ENCODE data around the gene SNX8. TPM values are rescaled to one million over a fixed set of nuclear protein-coding genes. Genes with fewer than 3 reads are reported as not detected.
"Not testable (repeated sequence)": the region's sequence is repeated elsewhere in the genome, so short reads cannot be mapped to it uniquely, and the experiment has no call there.

Gene SNX8
- total RNA-seq, 2 donors from 2014 or later = 23.7 to 31.8 TPM

DNA sequence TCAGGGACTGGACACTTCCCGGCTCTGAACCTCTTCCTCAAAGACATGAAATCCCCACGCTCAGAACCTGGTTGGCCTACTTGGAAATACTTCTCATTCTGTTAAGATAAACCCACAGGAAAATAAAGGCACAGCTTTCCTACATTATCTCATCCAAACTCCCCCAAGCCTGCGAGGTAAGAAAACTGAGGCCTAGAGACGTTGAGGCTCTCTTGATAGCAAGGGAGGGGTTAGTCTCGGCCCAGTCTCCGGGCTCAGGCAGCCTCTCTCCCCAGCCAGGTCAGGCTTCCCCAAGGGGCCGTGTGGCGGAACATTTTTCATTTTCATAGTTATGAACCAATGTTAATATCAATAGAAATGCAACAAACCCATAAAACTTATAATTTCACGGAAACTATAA is 35.8 kb upstream of the SNX8 start:
- no peaks in the 10 kb centered on the region for H3K9me3 Mint-ChIP-seq
- no peak overlapping the region for H3K4me3 Mint-ChIP-seq
- no peak overlapping the region for H3K27ac Mint-ChIP-seq
- peaks cover 7% of the 10 kb centered on the region for H3K36me3 Mint-ChIP-seq (ENCODE audit: low read depth)
- H3K4me1 Mint-ChIP-seq = no peaks in the 10 kb centered on the region
- no peaks in the 10 kb centered on the region for H3K27me3 Mint-ChIP-seq
- no peak for ATAC-seq (replicated peaks)

DNA sequence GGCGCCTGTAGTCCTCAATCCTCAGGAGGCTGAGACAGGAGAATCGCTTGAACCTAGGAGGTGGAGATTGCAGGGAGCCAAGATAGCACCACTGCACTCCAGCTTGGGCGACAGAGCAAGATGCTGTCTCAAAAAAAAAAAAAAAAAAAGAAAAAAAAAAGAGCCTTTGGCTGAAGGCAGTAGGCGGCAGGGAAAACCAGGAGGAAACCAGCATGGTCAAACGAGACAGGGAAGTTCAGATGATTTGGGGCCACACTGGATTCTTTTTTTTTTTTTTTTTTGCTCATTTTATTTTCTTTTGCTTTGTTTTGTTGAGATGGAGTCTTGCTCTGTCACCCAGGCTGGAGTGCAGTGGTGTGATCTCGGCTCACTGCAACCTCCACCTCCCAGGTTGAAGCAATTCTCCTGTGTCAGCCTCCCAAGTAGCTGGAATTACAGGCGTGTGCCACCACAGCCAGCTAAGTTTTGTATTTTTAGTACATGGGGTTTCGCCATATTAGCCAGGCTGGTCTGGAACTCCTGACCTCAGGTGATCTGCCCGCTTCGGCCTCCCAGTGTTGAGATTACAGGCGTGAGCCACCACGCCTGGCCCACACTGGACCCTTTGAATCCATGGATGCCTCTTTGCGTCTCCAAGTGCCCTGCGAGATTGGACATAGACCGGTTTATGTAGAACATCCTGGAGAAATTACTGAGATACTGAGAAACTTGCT is 33.3 kb upstream of the SNX8 start:
- ATAC-seq (replicated peaks) = peak; percentile 12
- not testable (repeated sequence) for H3K4me1 Mint-ChIP-seq; H3K9me3 Mint-ChIP-seq; H3K4me3 Mint-ChIP-seq; H3K36me3 Mint-ChIP-seq (ENCODE audit: low read depth); H3K27me3 Mint-ChIP-seq; H3K27ac Mint-ChIP-seq

DNA sequence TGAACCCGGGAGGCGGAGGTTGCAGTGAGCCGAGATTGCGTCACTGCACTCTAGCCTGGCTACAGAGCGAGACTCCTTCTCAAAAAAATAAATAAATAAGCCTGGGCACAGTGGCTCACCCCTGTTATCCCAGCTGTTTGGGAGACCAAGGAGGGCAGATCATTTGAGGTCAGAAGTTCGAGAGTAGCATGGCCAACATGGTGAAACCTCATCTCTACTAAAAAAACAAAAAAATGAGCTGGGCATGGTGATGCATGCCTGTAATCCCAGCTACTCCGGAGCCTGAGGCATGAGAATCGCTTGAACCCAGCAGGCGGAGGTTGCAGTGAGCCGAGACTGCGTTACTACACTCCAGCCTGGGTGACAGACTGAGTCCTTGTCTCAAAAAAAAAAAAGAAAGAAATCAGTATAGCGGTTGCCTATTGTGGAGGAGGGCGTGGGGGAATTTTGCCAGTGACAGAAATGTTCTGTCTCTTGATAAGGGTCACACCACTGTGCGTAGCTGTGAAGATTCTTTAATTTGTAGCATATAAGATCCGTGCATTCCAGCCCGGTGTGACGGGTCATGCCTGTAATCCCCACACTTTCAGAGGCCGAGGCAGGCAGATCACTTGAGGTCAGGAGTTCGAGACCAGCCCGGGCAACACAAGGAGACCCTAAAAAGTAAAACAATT is 22.5 kb upstream of the SNX8 start:
- no peak overlapping the region for H3K27ac Mint-ChIP-seq
- ATAC-seq (replicated peaks) = no peak
- no peak overlapping the region for H3K4me3 Mint-ChIP-seq
- no peaks in the 10 kb centered on the region for H3K9me3 Mint-ChIP-seq
- no peaks in the 10 kb centered on the region for H3K27me3 Mint-ChIP-seq
- H3K36me3 Mint-ChIP-seq (ENCODE audit: low read depth) = no peaks in the 10 kb centered on the region
- no peaks in the 10 kb centered on the region for H3K4me1 Mint-ChIP-seq

DNA sequence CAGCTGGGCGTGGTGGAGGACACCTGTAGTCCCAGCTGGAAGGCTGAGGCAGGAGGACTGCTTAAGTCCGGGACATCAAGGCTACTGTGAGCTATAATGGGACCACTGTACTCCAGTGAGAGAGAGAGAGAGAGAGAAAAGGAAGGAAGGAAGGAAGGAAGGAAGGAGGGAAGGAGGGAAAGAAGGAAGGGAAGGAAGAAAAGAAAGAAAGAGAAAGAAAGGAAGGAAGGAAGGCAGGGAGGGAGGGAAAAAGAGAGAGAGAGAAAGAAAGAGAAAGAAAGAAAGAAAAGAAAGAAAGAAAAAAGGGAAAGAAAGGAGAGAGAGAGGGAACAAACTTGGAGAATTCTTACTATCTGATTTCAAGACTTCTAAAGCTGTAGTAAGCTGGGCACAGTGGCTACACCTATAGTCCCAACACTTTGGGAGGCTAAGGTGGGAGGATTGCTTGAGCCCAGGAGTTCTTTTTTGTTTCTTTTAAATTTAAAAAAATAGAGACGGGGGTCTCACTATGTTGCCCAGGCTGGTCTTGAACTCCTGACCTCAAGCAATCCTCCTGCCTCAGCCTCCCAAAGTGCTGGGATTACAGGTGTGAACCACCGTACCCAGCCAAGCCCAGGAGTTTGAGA is 18.5 kb upstream of the SNX8 start:
- not testable (repeated sequence) for H3K4me1 Mint-ChIP-seq; H3K27me3 Mint-ChIP-seq; H3K9me3 Mint-ChIP-seq; H3K36me3 Mint-ChIP-seq (ENCODE audit: low read depth); ATAC-seq (replicated peaks); H3K4me3 Mint-ChIP-seq
- peak overlapping the region; percentile 14 for H3K27ac Mint-ChIP-seq

DNA sequence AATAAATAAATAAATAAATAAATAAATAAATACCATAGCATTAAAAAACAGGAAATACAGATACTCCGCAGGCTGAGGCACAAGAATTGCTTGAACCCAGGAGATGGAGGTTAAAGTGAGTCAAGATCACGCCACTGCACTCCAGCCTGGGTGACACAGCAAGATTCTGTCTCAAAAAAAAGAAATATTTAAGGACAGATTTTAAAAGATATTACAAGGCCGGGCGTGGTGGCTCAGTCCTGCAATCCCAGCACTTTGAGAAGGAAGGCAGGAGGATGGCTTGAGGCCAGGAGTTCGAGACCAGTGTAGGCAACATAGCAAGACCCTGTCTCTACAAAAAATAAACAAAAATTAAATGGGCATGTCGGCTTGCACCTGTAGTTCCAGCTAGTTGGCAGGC is 17.5 kb upstream of the SNX8 start:
- no peaks in the 10 kb centered on the region for H3K36me3 Mint-ChIP-seq (ENCODE audit: low read depth)
- ATAC-seq (replicated peaks) = no peak
- H3K27me3 Mint-ChIP-seq = no peaks in the 10 kb centered on the region
- H3K9me3 Mint-ChIP-seq = no peaks in the 10 kb centered on the region
- H3K4me3 Mint-ChIP-seq = no peak overlapping the region
- H3K27ac Mint-ChIP-seq = no peak overlapping the region
- H3K4me1 Mint-ChIP-seq = no peaks in the 10 kb centered on the region

DNA sequence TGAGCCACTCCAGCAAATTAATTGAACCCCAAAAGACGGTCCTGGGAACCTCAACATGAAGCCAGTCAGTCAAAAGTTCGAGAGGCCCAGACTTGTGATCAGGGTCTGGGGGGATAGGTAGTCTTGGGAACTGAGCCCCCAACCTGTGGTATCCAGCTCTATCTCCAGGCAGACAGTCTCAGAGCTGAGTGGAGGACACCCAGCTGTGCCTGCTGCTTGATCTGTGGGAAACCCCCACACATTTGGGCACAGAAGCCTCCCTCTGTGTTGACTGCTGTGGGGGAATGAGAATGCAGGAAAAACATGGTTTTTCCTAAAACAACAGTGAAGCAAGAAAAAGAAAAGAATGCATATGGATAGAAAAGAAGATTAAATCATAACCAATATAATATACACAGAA is 16.3 kb upstream of the SNX8 start:
- no peaks in the 10 kb centered on the region for H3K36me3 Mint-ChIP-seq (ENCODE audit: low read depth)
- no peaks in the 10 kb centered on the region for H3K4me1 Mint-ChIP-seq
- ATAC-seq (replicated peaks) = no peak
- no peaks in the 10 kb centered on the region for H3K27me3 Mint-ChIP-seq
- H3K9me3 Mint-ChIP-seq = no peaks in the 10 kb centered on the region
- H3K4me3 Mint-ChIP-seq = no peak overlapping the region
- H3K27ac Mint-ChIP-seq = no peak overlapping the region

DNA sequence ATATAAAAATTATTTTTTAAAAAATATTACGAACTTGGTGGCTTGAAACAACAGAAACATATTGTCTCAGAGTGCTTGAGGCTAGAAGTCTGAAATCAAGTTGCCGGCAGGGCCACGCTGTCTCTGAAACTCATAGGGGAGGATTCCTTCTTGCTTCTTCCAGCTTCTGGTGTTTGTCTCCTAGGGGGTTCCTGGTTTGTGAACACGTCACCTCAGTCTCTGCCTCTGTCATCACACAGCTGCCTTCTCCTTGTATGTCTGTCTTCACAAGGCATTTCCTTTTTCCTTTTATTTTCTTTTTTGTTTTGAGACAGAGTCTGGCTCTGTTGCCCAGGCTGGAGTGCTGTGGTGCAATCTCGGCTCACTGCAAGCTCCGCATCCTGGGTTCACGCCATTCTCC is 12.7 kb upstream of the SNX8 start:
- Mint-ChIP-seq H3K36me3 (ENCODE audit: low read depth) (no peaks in the 10 kb centered on the region), H3K4me1 (no peaks in the 10 kb centered on the region), H3K9me3 (no peaks in the 10 kb centered on the region), H3K27me3 (no peaks in the 10 kb centered on the region), H3K27ac (no peak overlapping the region), H3K4me3 (no peak overlapping the region)
- ATAC-seq (replicated peaks) = no peak

DNA sequence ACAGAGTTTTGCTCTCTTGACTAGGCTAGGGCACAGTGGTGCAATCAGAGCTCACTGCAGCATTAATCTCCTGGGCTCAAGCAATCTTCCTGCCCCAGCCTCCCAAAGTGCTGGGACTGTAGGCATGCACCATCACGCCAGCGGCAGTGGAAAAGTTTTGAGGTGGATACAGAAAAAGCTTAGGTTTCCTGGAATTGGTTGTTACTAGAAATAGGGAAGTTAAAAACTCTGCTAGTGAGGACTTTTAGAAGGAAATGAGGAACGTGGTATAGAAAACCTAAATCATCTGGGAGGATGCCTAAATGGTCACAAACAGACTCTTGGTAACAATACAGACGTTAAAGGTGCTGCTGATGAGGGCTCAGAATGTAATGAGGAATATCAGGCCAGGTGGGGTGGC is 10.9 kb upstream of the SNX8 start:
- H3K27me3 Mint-ChIP-seq = no peaks in the 10 kb centered on the region
- no peak overlapping the region for H3K4me3 Mint-ChIP-seq
- no peaks in the 10 kb centered on the region for H3K9me3 Mint-ChIP-seq
- H3K36me3 Mint-ChIP-seq (ENCODE audit: low read depth) = no peaks in the 10 kb centered on the region
- ATAC-seq (replicated peaks) = no peak
- no peaks in the 10 kb centered on the region for H3K4me1 Mint-ChIP-seq
- H3K27ac Mint-ChIP-seq = no peak overlapping the region

DNA sequence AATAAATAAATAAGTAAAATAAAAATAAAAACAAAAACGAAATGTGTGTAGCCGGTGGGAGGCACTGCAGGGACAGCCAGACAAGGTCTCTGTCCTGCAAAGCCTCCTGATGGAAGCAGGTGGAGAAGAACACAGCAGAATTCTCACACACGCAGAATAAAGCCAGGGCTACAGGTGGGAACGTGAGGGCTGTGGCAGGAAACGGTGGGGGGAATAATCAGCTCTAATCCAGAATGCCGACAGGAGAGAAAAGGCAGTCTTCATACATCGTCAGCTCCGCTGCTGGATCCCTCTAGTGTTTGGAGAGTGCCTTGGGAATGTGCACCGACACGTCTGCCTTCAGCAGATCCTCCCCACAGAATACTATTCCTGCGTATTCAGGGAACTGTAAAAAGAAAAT is 6.8 kb upstream of the SNX8 start:
- Mint-ChIP-seq H3K36me3 (ENCODE audit: low read depth) (no peaks in the 10 kb centered on the region), H3K4me3 (no peak overlapping the region), H3K27ac (no peak overlapping the region), H3K4me1 (no peaks in the 10 kb centered on the region), H3K9me3 (no peaks in the 10 kb centered on the region), H3K27me3 (no peaks in the 10 kb centered on the region)
- no peak for ATAC-seq (replicated peaks)

DNA sequence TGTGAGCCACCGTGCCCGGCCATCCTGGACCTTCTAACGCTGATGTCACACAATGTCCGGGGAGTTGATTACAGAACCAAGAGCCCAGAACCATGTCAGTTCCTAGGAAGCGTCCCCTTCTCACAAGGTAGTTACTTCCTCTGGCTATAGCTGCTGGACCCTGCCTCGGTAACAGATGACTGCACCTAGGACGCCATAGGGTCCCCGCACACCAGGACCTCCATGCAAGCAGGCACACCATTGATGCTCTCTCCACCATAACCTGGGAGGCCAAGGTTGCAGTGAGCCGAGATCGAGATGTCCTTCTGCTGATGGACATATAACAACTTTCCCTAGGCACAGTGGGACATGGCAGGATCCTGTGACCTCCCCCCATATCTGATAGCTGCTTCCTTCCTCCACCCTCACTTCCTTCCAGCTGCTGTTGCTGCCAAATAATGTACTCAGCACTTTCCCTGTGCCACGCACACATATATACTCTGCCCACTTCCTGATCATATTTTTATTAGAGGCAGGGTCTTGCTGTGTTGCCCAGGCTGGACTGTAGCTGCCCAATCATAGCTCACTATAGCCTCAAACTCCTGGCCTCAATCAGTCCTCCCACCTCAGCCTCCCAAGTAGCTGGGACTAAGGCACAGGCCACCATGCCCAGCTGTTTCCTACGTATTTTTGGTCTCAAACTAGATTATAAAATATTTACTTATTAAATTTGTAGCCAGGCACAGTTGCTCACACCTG is 3.5 kb upstream of the SNX8 start:
- no peak overlapping the region for H3K4me3 Mint-ChIP-seq

DNA sequence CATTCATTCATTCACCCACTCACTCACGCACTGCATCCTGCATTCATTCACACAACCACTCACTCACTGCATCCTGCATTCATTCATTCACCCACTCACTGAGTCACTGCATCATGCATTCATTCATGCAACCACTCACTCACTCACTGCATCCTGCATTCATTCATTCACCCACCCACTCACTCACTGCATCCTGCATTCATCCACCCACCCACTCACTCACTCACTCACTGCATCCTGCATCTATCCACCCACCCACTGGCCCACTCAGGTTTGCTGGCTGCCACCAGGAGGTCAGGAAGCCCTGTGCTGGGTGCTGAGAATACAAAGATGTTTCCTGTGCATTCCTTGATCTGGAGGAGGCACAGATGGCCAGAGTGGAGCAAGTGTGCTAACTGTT is 2.3 kb upstream of the SNX8 start:
- Mint-ChIP-seq H3K4me3 (no peak overlapping the region), H3K36me3 (ENCODE audit: low read depth) (peaks cover 6% of the 10 kb centered on the region), H3K4me1 (peaks cover 6% of the 10 kb centered on the region), H3K27me3 (no peaks in the 10 kb centered on the region), H3K27ac (no peak overlapping the region), H3K9me3 (no peaks in the 10 kb centered on the region)
- no peak for ATAC-seq (replicated peaks)

More for the DNA sequence above, 3.5 kb upstream of the SNX8 start:
- Mint-ChIP-seq H3K9me3 (no peaks in the 10 kb centered on the region), H3K27me3 (no peaks in the 10 kb centered on the region), H3K36me3 (ENCODE audit: low read depth) (peaks cover 6% of the 10 kb centered on the region), H3K4me1 (peaks cover under 1% of the 10 kb centered on the region), H3K27ac (no peak overlapping the region)
- no peak for ATAC-seq (replicated peaks)

DNA sequence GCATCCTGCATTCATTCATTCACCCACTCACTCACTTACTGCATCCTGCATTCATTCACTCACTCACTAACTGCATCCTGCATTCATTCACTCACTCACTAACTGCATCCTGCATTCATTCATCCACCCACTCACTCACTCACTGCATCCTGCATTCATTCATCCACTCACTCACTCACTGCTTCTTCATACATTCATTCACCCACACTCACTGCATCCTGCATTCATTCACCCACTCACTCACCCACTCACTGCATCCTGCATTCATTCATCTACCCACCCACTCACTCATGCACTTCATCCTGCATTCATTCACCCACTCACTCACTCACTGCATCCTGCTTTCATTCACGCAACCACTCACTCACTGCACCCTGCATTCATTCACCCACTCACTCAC is 1.5 kb upstream of the SNX8 start:
- peaks cover 6% of the 10 kb centered on the region for H3K36me3 Mint-ChIP-seq (ENCODE audit: low read depth)
- H3K9me3 Mint-ChIP-seq = no peaks in the 10 kb centered on the region
- H3K4me3 Mint-ChIP-seq = no peak overlapping the region
- no peaks in the 10 kb centered on the region for H3K27me3 Mint-ChIP-seq
- H3K27ac Mint-ChIP-seq = no peak overlapping the region
- no peak for ATAC-seq (replicated peaks)
- peaks cover 6% of the 10 kb centered on the region for H3K4me1 Mint-ChIP-seq

DNA sequence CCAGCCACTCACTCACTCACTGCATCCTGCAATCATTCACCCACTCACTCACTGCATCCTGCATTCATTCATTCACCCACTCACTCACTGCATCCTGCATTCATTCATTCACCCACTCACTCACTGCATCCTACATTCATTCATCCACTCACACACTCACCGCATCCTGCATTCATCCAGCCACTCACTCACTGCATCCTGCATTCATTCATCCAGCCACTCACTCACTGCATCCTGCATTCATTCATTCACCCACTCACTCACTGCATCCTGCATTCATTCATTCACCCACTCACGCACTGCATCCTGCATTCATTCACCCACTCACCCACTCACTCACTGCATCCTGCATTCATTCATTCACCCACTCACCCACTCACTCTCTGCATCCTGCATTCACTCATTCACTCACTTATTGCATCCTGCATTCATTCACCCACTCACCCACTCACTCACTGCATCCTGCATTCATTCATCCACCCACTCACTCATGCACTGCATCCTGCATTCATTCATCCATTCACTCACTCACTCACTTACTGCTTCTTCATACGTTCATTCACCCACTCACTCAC is 802 bp upstream of the SNX8 start:
- not testable (repeated sequence) for H3K27me3 Mint-ChIP-seq; H3K4me1 Mint-ChIP-seq; ATAC-seq (replicated peaks); H3K27ac Mint-ChIP-seq; H3K4me3 Mint-ChIP-seq; H3K36me3 Mint-ChIP-seq (ENCODE audit: low read depth); H3K9me3 Mint-ChIP-seq

DNA sequence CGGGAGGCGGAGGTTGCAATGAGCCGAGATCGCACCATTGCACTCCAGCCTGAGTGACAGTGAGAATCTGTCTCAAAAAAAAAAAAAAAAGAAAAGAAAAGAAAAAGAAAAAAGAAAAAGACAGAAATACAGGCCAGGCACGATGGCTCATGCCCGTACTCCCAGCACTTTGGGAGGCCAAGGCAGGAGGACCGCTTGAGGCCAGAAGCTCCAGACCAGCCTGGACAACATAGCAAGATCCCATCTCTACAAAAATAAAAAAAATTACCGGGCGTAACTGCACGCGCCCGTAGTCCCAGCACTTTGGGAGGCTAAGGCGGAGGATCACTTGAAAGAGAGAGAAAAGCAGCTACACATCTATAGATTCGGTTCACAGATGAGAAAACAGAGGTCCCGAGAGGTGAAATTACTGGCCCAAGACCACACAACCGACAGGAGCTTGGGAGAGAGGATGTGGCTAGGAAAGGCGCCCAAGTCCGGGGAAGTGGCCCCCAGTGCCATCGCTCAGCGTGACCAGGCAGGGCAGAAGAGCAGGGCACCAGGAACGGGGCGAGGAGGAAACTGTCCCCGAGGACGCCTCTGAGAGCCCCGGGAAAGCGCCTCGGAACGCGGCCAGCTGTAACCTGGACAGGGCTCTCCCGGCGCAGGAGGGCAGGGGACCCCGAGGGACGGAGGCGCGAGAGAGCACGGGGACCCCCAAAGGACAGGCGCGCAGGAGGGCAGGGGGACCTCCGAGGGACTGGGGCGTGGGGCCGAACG is 612 bp downstream of the SNX8 start:
- Mint-ChIP-seq H3K4me1 (peaks cover 6% of the 10 kb centered on the region), H3K27ac (peak overlapping the region; percentile 86), H3K9me3 (no peaks in the 10 kb centered on the region), H3K4me3 (no peak overlapping the region), H3K36me3 (ENCODE audit: low read depth) (peaks cover 6% of the 10 kb centered on the region), H3K27me3 (no peaks in the 10 kb centered on the region)
- ATAC-seq (replicated peaks) = peak; percentile 30
